HG03521 (cell line): Measurements from ENCODE around the gene EPAS1.

Source experiments
- ATAC-seq: cut with Tn5 transposase; IDR thresholded peaks from one replicate; pipeline ENCODE4 v1.9.1; 2021; ENCODE audit warnings: mild to moderate bottlenecking, moderate library complexity; ENCODE audit not compliant: unreplicated experiment

Gene EPAS1

DNA sequence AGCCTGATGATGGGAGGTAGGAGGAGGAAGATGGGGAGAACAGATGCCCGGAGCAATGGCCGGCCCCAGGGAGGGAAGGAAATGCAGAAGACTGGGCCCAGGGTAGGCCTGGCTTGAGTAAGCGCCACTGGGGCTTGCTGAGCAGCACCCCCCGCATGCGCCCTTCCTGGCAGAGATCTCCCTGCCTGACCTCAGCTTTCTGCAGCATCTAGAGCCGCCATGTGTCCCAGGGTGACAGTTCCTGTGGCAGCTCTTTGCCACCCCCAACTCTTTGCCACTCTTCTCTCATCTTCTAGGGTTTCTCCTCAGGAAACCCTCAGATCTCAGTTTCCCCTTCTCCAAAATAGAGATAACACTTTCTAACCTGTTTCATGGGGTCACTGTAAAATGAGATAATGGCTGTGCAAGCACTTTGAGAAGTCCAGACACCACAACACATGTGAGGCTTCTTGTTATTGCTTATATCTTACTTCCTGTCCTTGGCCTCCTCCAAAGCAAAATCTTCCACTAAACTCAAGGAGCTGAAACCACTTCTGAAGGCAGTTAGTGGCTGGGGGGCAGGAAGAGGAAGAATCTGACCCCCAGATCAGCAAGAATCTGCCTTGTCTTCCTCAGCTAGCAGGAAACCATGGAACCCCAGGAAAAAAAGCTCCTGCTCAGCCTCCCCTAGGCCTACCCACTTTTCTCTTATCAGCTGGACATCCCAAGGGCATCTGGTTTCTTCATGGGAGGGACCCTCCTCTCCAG is 64.9 kb downstream of the EPAS1 start:
- ATAC-seq, result no peak

DNA sequence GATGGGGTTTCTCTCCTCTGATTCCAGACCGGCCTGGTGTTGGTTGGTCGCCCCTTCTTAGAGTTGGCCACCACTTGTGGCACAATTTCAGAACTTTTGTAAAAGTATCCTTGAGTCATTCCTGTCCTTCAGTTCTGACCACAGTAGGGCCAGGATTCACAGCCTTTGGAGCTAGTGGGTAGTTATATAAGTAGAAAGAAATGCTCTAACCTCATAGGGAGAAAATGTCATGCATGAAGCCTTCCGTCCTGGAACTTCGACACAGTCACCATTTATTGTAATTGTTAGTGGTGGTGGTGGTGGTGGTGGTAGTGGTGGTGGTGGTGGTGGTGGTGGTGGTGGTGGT is 65.4 kb downstream of the EPAS1 start:
- no peak for ATAC-seq

DNA sequence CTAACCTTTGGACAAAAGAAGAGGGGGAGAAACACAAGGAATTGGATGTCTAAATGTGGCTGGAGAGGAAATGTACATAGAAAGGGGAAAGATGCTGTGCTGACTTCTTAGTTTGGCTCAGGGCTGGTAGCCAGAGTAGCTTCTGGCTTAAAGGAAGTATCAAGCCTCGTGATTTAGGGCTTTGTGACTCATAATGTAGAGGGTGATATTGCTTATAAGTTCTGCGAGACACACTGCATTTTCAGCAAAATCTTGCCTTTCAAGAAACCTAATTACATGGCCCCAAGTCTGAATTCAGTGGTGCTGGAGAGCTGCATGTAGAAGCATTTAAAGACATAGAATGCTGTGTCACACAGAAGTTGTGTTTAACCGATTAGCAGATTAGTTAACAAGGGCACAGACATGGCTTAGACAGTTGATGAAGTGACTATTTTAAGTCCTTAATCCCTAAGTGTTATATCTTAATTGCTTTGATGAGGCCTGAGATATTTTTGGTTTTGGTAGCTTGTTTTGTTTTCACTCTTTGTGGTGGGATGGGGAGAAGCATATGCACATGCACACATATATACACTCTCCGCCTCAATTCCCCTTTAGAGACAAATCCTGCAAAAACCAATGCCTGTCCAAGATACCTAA is 66.4 kb downstream of the EPAS1 start:
- no peak for ATAC-seq

DNA sequence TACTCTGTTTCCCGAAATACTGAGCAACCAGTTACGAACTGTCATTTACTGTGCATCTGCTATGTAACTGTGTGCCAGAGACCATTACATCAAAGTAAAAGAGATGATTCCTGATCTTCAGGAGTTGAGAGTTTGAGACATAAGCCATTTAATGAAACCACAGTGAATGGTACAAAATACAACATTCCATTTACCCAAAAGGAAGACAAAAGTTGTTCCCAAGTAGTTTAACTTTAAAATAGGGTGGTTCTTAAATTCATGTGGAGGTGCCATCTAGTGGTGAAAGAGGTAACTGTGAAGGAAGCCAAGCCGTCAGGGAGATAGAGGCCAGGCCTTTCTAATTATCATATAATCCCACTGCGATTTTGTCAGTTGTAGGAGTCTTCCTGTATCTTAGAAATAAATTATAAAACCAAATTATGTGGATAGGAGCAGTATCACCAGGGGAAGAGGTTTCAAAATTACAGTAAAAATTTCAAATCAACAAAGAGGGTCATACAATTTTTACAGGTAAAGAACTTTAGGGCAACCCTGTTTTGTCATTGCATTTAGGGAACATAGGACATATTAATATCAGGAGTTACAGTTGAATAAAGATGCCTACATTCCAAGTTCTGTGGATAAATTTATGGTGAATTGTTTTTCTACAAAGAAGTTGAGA is 67.7 kb downstream of the EPAS1 start:
- ATAC-seq, result no peak

DNA sequence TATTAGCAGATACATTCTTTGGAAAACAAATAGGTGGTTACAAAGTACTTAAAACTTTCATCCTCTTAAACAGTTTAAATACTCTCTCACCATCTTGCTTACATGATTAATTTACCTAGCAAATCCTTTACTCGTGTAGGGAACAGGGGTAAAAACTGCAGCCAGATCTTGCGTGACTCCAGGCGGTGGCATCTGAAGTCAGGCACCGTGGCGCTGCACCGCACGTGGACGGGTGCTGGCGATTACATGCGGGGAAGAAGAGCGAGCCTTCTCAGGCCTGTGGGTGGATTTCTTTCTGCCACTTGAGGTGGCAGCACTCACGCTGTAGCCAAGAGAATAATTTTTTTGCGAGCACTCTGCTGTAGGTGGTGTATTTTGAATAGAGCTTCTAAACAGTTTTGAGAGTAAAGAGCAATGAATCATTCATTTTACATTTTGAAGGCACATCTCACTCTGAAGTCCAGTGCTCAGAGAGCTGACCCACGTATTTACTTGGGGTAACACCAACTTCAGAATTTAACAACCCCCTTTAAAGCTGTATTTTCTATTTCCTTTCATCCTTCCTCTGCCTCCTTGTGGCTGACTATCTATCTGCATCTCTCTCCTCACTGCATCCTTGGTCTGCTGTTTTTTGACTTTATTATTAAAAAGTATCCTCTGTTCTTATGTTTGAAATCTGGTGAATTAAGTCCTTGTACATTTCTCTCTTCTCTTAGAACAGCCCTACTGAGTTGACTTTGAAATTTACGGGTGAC is 68.9 kb downstream of the EPAS1 start:
- ATAC-seq, result no peak

DNA sequence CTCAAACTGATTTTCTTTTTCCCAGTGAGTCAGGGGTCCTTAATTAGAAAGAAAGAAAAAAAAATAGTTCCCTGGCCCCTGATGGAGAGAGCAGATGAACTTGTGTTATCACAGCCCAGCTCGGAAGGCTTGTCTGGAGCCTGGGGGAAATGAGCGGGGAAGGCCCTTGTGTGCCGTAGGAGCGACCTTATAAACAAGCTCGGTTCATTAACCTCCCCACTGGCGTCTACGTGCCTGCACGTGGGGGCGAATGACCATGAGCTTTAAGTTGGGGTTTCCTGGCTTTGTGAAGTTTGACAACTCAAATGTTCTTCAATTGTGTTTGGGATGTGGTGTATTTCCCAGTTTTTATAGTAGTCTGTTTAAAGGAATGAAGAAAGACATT is 69.5 kb downstream of the EPAS1 start:
- ATAC-seq, result no peak

DNA sequence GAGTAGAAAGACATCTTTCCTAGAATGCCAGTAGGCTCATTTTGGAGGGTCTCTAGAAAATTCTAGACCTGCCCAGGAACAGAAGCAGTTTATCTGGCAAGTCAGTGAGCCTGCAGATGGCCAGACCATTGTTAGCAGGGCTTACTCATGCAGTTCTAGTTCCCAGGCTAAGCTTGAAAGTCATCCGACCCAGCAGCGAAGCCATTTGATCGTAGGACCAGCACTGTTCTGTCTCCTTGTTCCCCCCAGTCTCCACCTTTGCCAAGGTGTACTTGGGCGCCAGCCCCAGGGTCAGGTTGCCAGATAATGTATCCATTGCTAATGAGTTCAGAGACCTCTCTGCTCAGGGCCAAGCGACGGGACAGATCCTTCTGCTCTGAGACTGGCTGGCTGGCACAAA is 70.1 kb downstream of the EPAS1 start:
- no peak for ATAC-seq

DNA sequence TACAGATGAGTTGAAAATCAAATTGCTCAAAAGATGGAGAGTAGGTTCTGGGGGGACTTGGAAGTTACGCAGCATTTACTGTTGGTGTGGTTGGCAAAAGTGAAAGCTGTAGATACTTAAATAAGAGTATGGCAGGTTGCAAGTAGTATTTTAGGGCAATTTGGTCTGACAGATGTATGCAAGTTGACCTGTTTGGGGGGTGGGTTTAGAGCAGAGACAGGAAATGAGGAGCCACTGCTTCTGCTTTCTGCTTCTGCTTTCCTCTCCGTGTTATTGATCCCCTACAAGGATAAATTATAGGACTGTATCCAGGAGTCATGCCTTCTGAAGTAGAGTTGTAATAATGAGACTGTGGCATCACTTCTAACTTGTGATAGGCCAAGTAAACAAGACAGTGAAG is 71.2 kb downstream of the EPAS1 start:
- no peak for ATAC-seq

DNA sequence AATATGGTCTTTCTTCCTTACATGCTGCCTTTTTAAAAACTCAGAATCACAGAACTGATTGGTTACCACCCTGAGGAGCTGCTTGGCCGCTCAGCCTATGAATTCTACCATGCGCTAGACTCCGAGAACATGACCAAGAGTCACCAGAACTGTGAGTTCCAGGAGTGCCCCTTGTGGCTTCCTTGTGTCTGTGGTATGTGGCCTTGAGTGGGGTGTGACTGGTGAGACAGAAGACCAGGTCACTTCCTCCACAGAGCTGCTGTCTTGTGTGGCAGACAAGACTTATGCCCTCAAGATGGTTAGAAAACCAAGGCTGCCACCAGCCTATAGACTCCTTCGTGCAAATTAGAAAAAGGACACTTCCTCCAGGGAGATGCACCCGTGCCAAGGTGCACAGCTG is 72.6 kb downstream of the EPAS1 start:
- ATAC-seq, result no peak

DNA sequence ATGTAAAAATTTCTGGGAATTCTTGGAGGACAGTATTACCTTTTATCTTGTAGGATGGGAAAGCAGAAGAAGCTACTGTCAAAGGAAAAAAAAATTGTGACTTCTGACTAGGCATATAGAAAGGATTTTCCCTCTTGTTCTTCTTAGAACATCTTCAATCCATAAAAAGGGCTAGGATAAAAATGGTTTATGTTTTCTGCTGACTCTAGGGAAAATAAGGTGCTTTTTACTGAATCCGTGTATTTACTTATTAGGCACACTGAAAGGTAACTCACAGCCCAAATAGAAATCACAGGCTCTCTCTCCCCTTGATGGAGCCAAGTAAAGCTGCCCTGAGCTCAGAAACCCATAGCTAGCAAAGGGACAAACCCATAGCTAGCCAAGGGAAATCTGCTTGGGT is 74.6 kb downstream of the EPAS1 start:
- ATAC-seq, result no peak

DNA sequence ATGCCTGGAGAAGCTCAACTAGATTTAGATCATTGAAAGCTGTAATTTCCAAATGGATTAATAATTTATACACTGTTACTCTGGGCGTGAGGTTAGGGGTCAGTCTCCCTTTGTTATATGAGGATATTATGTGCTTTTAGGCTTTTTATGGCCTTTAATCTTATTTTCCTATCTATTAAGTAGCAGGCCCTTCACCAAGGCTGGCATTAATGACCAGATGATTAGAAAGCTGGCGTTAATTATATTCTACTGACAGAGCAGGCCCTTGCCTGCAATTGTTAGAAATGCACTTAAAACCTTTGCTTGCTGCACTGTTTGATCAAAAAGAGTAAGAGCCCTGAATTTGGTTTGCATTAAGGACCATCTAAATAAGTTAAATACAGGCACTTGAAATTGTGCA is 75.3 kb downstream of the EPAS1 start:
- no peak for ATAC-seq

DNA sequence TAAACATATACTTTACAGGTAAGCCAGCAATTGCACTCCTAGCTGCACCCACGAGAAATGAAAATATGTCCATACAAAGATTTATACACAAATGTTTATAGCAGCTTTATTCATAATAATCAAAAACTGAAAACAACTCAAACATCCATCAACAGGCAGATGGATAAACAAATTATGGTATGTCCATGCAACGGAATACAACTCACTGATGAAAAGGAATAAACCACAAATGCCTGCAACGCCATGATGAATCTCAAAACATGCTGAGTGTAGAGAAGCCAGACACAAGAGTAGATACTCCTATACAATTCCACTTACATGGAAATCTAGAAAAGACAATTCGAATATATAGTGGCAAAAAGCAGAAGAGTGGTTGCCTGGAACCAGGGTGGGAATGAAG is 76.0 kb downstream of the EPAS1 start:
- ATAC-seq, result no peak

DNA sequence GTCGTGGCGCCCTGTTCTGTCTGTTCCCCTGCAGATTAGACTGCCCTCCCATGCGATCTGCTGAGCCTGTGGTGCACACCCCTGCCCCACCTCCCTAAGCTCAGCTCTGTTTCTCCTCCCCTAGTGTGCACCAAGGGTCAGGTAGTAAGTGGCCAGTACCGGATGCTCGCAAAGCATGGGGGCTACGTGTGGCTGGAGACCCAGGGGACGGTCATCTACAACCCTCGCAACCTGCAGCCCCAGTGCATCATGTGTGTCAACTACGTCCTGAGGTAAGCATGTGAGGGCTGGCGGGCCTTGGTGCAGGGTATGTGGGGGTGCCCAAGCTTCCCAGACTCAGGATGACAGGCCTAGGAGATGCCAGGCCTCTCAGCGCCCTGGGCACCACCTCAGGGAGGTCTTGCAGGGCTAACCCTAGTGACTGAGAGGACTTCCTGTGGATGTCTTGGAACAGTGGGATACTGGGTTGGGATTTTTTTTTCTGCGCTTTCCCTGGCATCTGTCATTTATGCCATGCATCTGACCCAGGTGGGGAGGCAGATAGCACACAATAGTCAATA is 78.4 kb downstream of the EPAS1 start:
- ATAC-seq, result no peak

DNA sequence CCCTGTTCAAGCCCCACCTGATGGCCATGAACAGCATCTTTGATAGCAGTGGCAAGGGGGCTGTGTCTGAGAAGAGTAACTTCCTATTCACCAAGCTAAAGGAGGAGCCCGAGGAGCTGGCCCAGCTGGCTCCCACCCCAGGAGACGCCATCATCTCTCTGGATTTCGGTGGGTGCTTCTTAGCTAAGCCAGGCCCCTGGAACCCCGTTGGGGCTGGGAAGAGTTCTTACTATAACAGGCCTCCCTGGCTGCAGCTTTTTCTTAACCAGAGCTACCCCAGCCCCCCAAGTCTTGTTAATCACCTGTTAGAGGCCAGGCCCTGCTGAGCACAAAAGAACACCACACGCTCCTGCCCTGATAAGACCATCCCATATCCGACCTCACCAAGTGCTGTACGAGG is 79.4 kb downstream of the EPAS1 start:
- no peak for ATAC-seq

DNA sequence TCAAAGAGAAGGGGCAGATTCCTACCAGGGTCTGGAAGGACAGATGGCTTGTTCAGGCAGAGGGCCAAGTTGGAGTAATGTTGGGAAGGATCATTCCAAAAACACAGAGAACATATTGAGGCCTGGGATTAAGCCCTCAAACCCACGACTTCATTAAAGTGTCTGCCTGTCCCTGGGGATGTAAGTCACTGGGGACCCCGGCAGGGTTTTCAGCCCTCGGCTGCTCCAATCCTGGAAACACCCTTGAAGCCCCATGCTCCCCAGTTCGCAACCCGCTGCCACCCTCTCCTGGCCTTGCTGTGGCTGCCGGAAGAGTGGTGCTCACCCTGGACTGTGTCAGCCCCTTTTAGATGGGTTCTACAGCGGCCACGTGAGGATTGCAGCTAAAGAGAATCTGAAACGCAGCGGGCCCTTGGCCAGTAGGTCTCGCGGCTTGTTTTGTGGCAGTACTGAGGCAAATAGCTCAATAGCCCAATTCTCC is 79.9 kb downstream of the EPAS1 start:
- ATAC-seq, result no peak

DNA sequence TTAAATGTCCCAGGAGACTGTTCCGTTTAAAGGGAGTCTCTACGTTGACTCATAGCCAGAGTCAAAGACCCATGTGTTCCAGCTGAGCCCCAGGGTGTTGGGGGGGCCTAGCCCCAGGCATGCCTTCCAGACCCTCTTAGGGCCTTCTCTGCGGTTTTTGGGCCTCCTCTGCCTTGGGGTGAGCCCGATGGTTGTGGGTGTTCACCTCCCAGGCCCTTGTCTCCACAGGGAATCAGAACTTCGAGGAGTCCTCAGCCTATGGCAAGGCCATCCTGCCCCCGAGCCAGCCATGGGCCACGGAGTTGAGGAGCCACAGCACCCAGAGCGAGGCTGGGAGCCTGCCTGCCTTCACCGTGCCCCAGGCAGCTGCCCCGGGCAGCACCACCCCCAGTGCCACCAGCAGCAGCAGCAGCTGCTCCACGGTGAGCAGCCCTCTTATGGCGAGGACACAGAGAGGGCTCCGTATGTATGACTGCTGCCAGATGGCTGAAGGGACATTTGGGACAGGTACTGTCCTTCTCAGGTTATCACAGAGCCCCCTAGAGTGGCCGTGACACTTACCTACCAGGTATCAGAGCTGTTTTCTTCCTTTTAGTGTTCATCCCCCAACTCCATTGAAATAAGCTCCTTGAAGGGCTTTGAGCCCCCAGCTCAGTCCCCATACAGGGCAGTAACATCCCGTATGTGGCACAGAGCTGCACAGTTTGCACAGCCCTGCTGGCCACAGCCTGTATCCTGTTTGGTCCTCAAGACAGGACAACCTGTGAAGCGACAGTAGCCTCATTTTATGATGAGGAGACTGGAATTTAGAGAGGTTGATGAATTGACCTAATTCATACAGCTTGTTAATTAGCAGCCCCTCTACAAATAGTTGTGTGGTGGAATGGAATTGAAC is 80.7 kb downstream of the EPAS1 start:
- ATAC-seq, result no peak

DNA sequence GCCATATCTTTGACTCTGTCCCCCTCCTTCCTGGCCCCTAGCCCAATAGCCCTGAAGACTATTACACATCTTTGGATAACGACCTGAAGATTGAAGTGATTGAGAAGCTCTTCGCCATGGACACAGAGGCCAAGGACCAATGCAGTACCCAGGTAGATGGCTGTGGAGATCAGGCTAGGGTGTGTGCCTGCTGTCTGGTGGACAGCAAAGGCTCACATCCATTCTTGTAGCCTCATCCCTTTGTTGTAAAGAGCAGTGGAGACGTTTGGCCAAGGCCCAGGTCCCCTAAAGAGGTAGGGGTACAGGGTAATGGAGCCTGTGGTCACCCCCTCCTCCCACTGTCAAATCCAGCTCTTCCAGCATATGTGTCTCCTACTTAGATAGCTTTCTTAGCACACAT is 81.4 kb downstream of the EPAS1 start:
- no peak for ATAC-seq

DNA sequence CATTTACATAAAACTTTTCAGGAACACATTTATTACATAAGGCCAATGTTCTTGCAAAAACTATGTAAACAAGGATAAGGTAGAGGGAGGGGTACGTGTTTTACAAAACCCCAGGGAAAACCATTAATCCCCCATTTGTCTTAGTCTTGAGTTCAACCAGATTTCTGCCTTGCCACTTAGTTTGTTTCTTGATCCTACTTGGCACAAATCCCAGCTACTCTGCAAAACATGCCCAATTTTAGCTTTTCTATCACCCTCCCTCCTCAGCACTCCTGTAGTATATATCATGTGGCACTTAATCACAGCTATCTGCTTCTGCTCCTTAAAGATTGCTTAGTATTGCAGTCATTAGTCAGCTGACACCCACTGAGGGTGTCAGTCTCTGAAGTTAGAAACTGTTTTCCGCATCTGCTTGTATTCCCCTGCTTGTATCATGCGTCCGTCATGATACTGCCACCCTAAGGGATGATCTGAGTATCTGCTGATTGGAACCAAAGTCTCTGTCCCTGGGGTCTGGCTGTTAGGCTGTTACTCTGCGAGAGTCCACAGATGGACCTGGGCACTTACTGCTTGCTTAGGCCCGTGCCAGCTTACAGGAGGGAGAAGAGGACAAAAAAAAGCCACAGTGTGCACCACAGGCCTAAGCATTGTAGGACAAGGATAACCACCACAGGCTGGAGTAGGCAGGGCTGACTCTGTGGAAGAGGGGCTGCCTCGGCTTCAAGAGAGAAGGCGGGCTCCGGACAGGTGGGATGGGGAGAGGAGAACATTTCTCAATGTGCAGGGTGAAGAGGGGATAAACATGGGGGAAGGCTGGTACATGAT is 82.2 kb downstream of the EPAS1 start:
- ATAC-seq, result no peak
